ENCODE results near the gene RASA3. TPM values are rescaled to one million over a fixed set of nuclear protein-coding genes. Genes with fewer than 3 reads are reported as not detected.
A peak's percentile ranks its signal among the peaks of the same experiment; 100 is the strongest.

Gene RASA3
- total and polyA plus RNA-seq, 2 of the 4 experiments (the other 2 are of a cell fraction) = 21.0 to 31.4 TPM

GRCh38 chr13:113998781-113999617, 133.4 kb downstream of the RASA3 start:
- CTCF ChIA-PET = no interaction called here
- no peak for ATAC-seq (ENCODE audit: low read depth)
- TF ChIP-seq BHLHE40 (IDR thresholded peaks at IDR 0.05; ENCODE audit: low read depth, low read length) (no peak), MAZ (IDR thresholded peaks at IDR 0.05; ENCODE audit: borderline replicate concordance, low read depth, low read length) (no peak), CTCF (conservative IDR thresholded peaks at IDR 0.05; ENCODE audit: low read depth, low read length) (no peak), MAFK (IDR thresholded peaks at IDR 0.05; ENCODE audit: low read depth, low read length) (no peak), CHD1 (IDR thresholded peaks at IDR 0.05; ENCODE audit: low read depth, low read length) (no peak), POLR2A (IDR thresholded peaks at IDR 0.05; ENCODE audit: low read depth, low read length) (no peak), MXI1 (IDR thresholded peaks at IDR 0.05; ENCODE audit: borderline replicate concordance, low read depth, low read length) (no peak), FOS (IDR thresholded peaks at IDR 0.05; ENCODE audit: low read depth, low read length) (no peak), USF2 (IDR thresholded peaks at IDR 0.05; ENCODE audit: low read depth, low read length) (no peak), RCOR1 (IDR thresholded peaks at IDR 0.05; ENCODE audit: insufficient replicate concordance, low read length) (no peak), RAD21 (IDR thresholded peaks at IDR 0.05; ENCODE audit: low read length) (no peak), ELK1 (IDR thresholded peaks at IDR 0.05; ENCODE audit: borderline replicate concordance, low read depth, low read length) (no peak), RFX5 (IDR thresholded peaks at IDR 0.05; ENCODE audit: low read depth, low read length) (no peak), CEBPB (IDR thresholded peaks at IDR 0.05; ENCODE audit: low read depth, low read length) (no peak), SMC3 (IDR thresholded peaks at IDR 0.05; ENCODE audit: low read depth, low read length) (no peak)

More at GRCh38 chr13:113998781-113999617, 133.4 kb downstream of the RASA3 start:
- Histone ChIP-seq H3K4me3 (ENCODE audit: insufficient read depth, low read depth, low read length) (no peak overlapping the region), H4K91ac (ENCODE audit: insufficient read depth, low read depth, low read length) (no peak overlapping the region), H3K79me1 (ENCODE audit: low read depth in 1 of 2, low read length in 2 of 2) (peaks cover 6 to 58% of the 10 kb centered on the region in 2 experiments; a peak in 3 of 4 replicates), H2AK9ac (replicated peaks; ENCODE audit: low read depth, low read length, poor library complexity) (peak overlapping the region; percentile 75), H3K36me3 (ENCODE audit: control insufficient read depth, insufficient read depth, low read length) (peaks cover 68% of the 10 kb centered on the region), H4K5ac (ENCODE audit: low read depth, low read length) (no peak overlapping the region), H3K9me3 (ENCODE audit: control insufficient read depth, insufficient read depth, low read length) (no peaks in the 10 kb centered on the region), H3K4ac (ENCODE audit: low read depth, low read length) (0 out of 2 replicates have a peak overlapping the region, but pooled peaks have one; percentile 16), H3K18ac (ENCODE audit: low read depth, low read length) (no peak overlapping the region), H4K8ac (ENCODE audit: low read depth in 2 of 2, low read length in 2 of 2) (no peak overlapping the region), H2AK5ac (ENCODE audit: low read depth, low read length) (no peak overlapping the region), H2BK120ac (ENCODE audit: low read depth, low read length) (no peak overlapping the region), H3K56ac (ENCODE audit: extremely low read depth, insufficient read depth, low read length) (no peak overlapping the region), H2AFZ (replicated peaks; ENCODE audit: low read length, poor library complexity) (peak overlapping the region; percentile 64), H2BK15ac (ENCODE audit: low read depth, low read length) (no peak overlapping the region), H2BK20ac (ENCODE audit: low read depth, low read length) (no peak overlapping the region), H3K4me1 (ENCODE audit: control insufficient read depth, insufficient read depth, low read length) (peaks cover 7% of the 10 kb centered on the region), H3K23ac (ENCODE audit: low read depth, low read length) (no peak overlapping the region), H3K27ac (ENCODE audit: insufficient read depth, low read length) (peak overlapping the region; percentile 11; the same call in 1 of the 2 replicates), H3K4me2 (ENCODE audit: low read depth, low read length) (no peak overlapping the region), H3K9me1 (ENCODE audit: insufficient read depth, low read length) (peaks cover 3% of the 10 kb centered on the region; the same call in 1 of the 2 replicates), H2BK5ac (ENCODE audit: low read depth, low read length, poor library complexity, severe bottlenecking) (peak overlapping the region; percentile 2), H3K14ac (replicated peaks; ENCODE audit: low read depth, low read length) (no peak overlapping the region), H4K20me1 (ENCODE audit: insufficient read depth, low read length) (peaks cover 14% of the 10 kb centered on the region), H3K9ac (ENCODE audit: low read depth, low read length) (no peak overlapping the region), H3K27me3 (ENCODE audit: control insufficient read depth, insufficient read depth, low read length) (no peaks in the 10 kb centered on the region)
- intact Hi-C loops (cut with micrococcal nuclease) (no loop called here), in situ Hi-C loops (cut with MboI; ENCODE audit: low sequenced_read_pairs) (no loop called here), dilution Hi-C loops (cut with HindIII; ENCODE audit: low sequenced_read_pairs, unreplicated experiment) (no loop called here)
- POLR2A ChIA-PET (ENCODE audit: unreplicated experiment) = no interaction called here
- DNase-seq = no peak
- WGBS, 2 experiments (ENCODE audit: extremely low coverage in 2 of 2, insufficient read length in 1 of 2) = 90% methylated on average over 4 of the region's 42 CpGs; no CpG with 5 or more reads in 1 of the 2 experiments
- BruUV-seq (replicated peaks) = no TSS peak

Data from IMR-90 (cell line).